Keratinocyte (primary cell): Measurements from ENCODE around the gene USP30.

Experiments
- EZH2 ChIP-seq: IDR thresholded peaks from one replicate; pipeline ENCODE4 v1.6.1; 2012; ENCODE audit warnings: inconsistent platforms, mild to moderate bottlenecking, low read length, moderate library complexity
- TF ChIP-seq, protein P1 (sequence below), 3 experiments: IDR thresholded peaks in 1 of 3; conservative IDR thresholded peaks in 1 of 3; optimal IDR thresholded peaks in 1 of 3; 2 replicates in 2 of 3; 3 replicates in 1 of 3; pipeline versions ENCODE3 to v1.5.1; 2011; ENCODE audit warnings: low read length in 3 of 3, mild to moderate bottlenecking in 3 of 3, moderate library complexity in 2 of 3, control low read depth in 1 of 3, inconsistent platforms in 1 of 3; ENCODE audit not compliant: insufficient read depth in 2 of 3; ENCODE audit errors: extremely low read depth in 1 of 3

GRCh38 chr12:109127533-109128242 lies 75.3 kb downstream of the USP30 start:
- TF ChIP-seq, protein P1, sequence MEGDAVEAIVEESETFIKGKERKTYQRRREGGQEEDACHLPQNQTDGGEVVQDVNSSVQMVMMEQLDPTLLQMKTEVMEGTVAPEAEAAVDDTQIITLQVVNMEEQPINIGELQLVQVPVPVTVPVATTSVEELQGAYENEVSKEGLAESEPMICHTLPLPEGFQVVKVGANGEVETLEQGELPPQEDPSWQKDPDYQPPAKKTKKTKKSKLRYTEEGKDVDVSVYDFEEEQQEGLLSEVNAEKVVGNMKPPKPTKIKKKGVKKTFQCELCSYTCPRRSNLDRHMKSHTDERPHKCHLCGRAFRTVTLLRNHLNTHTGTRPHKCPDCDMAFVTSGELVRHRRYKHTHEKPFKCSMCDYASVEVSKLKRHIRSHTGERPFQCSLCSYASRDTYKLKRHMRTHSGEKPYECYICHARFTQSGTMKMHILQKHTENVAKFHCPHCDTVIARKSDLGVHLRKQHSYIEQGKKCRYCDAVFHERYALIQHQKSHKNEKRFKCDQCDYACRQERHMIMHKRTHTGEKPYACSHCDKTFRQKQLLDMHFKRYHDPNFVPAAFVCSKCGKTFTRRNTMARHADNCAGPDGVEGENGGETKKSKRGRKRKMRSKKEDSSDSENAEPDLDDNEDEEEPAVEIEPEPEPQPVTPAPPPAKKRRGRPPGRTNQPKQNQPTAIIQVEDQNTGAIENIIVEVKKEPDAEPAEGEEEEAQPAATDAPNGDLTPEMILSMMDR (optimal IDR thresholded peaks at IDR 0.05 in 1 of 3, IDR thresholded peaks at IDR 0.05 in 1 of 3, conservative IDR thresholded peaks at IDR 0.05 in 1 of 3; ENCODE audit: extremely low read depth in 1 of 3, insufficient read depth in 2 of 3, low read length in 3 of 3) = no peak
- no peak for TF ChIP-seq EZH2
